HG03280 (cell line): ENCODE results near the gene POLR1F.

Source experiments
- ATAC-seq: cut with Tn5 transposase; IDR thresholded peaks from one replicate; pipeline ENCODE4 v1.9.1; 2021; ENCODE audit warnings: mild to moderate bottlenecking, moderate library complexity; ENCODE audit not compliant: unreplicated experiment

Gene POLR1F

GRCh38 chr7:19677180-19677579 is 31.7 kb downstream of the POLR1F start:
- no peak for ATAC-seq

DNA sequence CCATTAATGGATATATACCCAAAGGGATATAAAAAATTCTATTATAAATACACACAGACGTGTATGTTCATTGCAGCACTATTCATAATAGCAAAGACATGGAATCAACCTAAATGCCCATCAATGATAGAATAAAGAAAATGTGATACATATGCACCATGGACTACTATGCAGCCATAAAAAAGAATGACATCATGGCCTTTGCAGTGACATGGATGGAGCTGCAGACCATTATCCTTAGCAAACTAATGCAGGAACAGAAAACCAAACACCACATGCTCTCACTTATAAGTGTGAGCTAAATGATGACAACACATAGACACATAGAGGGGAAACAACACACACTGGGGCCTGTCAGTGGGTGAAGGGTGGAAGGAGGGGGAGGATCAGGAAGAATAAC is 33.0 kb downstream of the POLR1F start:
- no peak for ATAC-seq

DNA sequence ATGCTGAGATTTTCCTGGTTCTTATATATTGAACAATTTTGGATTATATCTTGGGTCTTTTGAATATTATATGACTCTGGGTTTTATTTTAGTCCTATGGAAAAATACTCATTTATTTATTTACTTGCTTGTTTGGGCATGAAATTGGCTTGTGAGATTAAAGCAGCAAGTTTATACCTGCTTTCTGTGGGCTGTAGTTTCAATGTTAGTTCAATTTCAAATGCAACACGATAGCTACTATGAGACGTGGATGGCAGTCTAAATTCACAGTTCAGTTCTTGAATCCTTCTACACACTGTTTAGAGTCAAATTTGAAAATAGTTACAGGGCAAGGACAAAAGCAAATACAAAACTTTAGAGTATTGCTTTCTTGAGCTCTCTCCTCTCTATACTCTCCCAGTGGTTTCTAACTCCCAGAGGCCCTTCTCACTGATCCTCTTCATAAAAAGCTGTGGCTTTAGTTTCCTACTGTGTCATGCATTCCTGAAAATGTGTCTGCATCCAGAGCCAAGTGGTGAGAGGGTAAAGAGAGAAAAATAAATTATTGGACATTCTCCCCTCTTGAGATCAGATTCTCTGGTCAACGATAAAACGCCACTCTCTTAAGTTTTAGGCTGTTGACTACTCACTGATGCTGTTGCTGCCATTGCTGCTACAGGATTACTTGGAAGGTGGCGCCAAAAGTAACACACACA is 34.4 kb downstream of the POLR1F start:
- no peak for ATAC-seq

DNA sequence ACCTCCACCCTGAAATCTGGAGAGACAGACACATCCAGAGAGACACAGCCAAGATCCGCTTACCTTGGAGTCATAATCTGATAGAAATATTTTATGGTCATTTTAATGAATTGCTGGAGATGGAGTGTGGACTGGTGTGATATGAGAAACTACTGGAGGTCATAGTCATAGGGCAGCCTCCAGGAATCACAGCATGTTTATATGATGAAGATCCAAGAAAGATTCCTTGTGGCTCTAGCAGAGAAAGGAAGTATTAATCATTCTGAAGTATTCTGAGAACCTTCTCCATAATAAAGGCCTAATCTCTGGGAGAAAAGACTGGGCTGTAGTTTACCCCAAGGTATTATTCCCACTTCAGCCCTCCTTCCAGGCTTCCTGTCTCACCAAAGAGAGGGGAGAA is 38.0 kb downstream of the POLR1F start:
- no peak for ATAC-seq

GRCh38 chr7:19665399-19666008 is 43.3 kb downstream of the POLR1F start:
- peak; percentile 56 for ATAC-seq

DNA sequence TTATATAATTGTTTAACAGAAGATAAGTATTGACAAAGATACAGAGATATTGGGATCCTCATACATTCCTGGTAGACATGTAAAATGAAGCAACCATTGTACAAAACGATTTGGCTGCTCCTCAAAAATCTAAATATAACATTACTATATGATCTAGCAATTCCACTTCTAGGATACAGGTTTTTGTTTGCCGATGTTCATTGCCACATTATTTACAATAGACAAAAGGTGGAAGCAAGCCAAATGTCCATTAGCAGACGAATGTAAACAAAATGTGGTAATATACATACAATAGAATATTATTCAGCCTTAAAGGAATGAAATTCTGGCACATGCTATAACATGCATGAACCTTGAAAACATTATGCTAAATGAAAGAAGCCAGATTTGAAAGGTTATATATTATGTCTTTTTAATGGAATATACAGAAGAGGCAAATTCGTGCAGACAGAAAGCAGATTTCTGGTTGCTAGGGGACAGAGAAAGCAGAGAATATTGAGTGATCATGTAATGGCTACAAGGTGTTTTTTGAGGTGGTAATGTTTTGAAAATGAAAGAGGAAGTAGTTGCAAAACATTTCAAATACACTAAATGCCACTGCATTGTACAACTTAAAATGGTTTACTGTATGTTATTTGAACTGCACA is 44.9 kb downstream of the POLR1F start:
- ATAC-seq = peak; percentile 92

DNA sequence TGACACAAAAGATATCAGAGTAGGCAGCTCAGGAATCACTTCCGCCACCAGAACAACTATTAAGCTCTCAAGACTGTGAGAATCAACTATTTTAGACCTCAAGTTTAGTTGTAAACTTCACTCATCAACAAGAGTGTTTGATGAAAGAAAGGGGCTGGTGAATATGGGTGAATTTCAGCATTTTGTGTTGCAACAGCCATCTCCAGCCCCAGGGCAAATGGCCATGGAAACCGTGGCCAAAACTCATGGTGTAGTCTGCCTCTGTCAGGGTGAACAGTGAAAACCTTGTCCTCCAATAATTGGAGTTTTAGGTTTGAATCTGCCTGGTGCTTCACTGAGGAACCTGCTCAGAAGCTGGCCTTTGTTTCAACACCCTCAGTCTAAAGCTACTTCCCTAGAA is 60.0 kb downstream of the POLR1F start:
- no peak for ATAC-seq
